Ishikawa (cell line): ENCODE measurements around the gene RRAD.
A peak's percentile ranks its signal among the peaks of the same experiment; 100 is the strongest.

Experiments used
- CEBPB ChIP-seq: IDR thresholded peaks from 2 replicates; pipeline ENCODE4 v1.6.1; 2012
- CREB1 ChIP-seq: IDR thresholded peaks from 2 replicates; pipeline ENCODE4 v1.6.1; 2012; ENCODE audit warnings: low read depth
- EGR1 ChIP-seq: IDR thresholded peaks from 2 replicates; pipeline ENCODE4 v1.6.1; 2012
- EP300 ChIP-seq: IDR thresholded peaks from 2 replicates; pipeline ENCODE4 v1.6.1; 2012; ENCODE audit warnings: borderline replicate concordance
- FOXM1 ChIP-seq: IDR thresholded peaks from 2 replicates; pipeline ENCODE4 v1.6.1; 2012; ENCODE audit warnings: low read depth, borderline replicate concordance
- MAX ChIP-seq: IDR thresholded peaks from 2 replicates; pipeline ENCODE4 v1.6.1; 2012
- NFIC ChIP-seq: IDR thresholded peaks from 2 replicates; pipeline ENCODE4 v1.6.1; 2012
- RAD21 ChIP-seq: IDR thresholded peaks from 2 replicates; pipeline ENCODE4 v1.6.1; 2012; ENCODE audit warnings: low read depth
- REST ChIP-seq: IDR thresholded peaks from 2 replicates; pipeline ENCODE4 v1.6.1; 2012; ENCODE audit warnings: low read depth, mild to moderate bottlenecking
- TAF1 ChIP-seq: IDR thresholded peaks from 2 replicates; pipeline ENCODE4 v1.6.1; 2012; ENCODE audit warnings: low read depth, mild to moderate bottlenecking
- TCF12 ChIP-seq: IDR thresholded peaks from 2 replicates; pipeline ENCODE4 v1.6.1; 2012; ENCODE audit warnings: low read depth
- TEAD4 ChIP-seq: IDR thresholded peaks from 2 replicates; pipeline ENCODE4 v1.6.1; 2012
- USF1 ChIP-seq: IDR thresholded peaks from 2 replicates; pipeline ENCODE4 v1.6.1; 2012
- YY1 ChIP-seq: IDR thresholded peaks from 2 replicates; pipeline ENCODE4 v1.6.1; 2012; ENCODE audit warnings: low read depth
- ZBTB7A ChIP-seq: IDR thresholded peaks from 2 replicates; pipeline ENCODE4 v1.6.1; 2012; ENCODE audit warnings: low read depth

The RRAD gene

GRCh38 chr16:66895689-66895979, 29.7 kb downstream of the RRAD start:
- TF ChIP-seq ZBTB7A (no peak), CREB1 (no peak), YY1 (no peak), MAX (no peak), CEBPB (no peak), EGR1 (no peak), REST (no peak), TCF12 (no peak), TEAD4 (no peak), FOXM1 (no peak), EP300 (no peak), USF1 (no peak), TAF1 (no peak), RAD21 (no peak), NFIC (no peak)

DNA sequence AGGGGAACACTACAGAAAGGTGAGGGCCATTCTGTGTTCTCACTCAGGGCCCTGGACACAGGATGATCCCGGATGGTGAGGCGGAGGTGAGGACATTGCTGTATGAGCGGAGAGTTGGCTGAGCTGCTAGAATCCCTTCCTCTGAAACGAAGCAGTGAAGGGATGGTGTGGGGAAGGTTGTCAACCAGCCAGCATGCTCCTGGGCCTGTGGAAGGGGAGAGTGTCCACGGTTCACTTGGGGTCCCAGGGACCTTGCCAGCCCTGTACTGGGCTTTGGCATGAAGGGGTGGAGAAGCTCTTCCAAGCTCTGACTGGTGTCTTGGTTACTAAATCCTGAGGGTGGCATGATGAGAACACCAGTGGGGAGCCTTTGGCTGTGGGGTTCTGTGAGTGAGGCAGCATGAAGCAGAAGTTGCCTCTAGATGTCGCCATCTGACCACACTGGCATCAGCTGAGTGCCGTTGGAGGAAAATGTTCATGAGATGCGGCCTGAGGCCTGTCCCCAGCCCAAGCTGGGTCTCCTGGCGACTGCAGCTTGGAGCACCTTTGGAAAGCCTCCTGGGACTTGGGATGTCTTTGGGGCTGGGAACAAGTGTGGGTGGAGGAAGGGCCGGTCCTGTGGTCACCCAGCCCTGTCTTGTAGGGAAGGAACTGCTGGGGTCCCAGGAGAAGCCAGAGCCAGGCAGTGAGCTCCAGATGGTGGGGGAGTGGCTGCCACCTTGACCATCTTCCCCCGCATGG, 30.2 kb downstream of the RRAD start:
- TF ChIP-seq TCF12 (no peak), RAD21 (peak; percentile 95)

DNA sequence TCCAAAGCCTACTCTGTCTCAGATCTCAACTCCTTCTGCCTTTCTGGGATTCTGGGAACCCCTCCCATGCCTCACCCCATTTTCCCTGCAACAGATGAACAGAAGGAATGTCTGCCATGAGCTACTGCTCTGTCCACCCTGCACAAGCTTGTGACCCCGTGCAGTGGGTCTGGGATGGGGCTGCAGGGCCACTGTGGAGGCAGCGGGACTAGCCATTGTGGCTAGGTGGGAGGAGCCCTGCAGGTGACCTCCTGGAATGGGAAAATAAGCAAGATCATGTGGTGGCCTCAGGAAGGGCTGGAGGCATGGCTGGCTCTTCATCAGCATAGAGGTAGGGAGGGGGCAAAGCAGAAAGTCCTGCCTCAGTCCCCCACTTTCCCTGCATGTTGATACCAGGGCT, 31.3 kb downstream of the RRAD start:
- no peak for TF ChIP-seq RAD21
- no peak for TF ChIP-seq FOXM1
- TF ChIP-seq MAX: no peak
- no peak for TF ChIP-seq EP300
- TF ChIP-seq USF1: no peak
- no peak for TF ChIP-seq CEBPB
- TF ChIP-seq EGR1: no peak
- no peak for TF ChIP-seq CREB1
- TF ChIP-seq TAF1: no peak
- TF ChIP-seq TEAD4: no peak
- TF ChIP-seq NFIC: no peak
- TF ChIP-seq REST: no peak
- TF ChIP-seq TCF12: no peak
- TF ChIP-seq YY1: no peak
- TF ChIP-seq ZBTB7A: no peak

GRCh38 chr16:66891797-66892196, 33.5 kb downstream of the RRAD start:
- no peak for TF ChIP-seq RAD21
- no peak for TF ChIP-seq NFIC
- TF ChIP-seq EGR1: no peak
- TF ChIP-seq EP300: no peak
- no peak for TF ChIP-seq TCF12
- TF ChIP-seq CEBPB: no peak
- no peak for TF ChIP-seq CREB1
- TF ChIP-seq TAF1: no peak
- no peak for TF ChIP-seq ZBTB7A
- no peak for TF ChIP-seq USF1
- no peak for TF ChIP-seq REST
- no peak for TF ChIP-seq TEAD4
- TF ChIP-seq YY1: no peak
- no peak for TF ChIP-seq MAX
